Tibial nerve (tissue), 4 donors: ENCODE data around the gene EDA. TPM values are rescaled to one million over a fixed set of nuclear protein-coding genes. Genes with fewer than 3 reads are reported as not detected.

Experiments used
- DNase-seq, 2 donors: peaks; one replicate each; pipeline ENCODE4 v3.0.0-alpha.2; 2019; ENCODE audit warnings: low spot score in 2 of 2
- H3K27ac ChIP-seq, 4 donors: fragments of 200-600 bp; sonication (generic) in 3 of 4; one replicate each; pipeline ENCODE4 v1.5.1; 2017 to 2019; ENCODE audit warnings: mild to moderate bottlenecking in 1 of 4
- H3K27me3 ChIP-seq, 2 donors: fragments of 200-600 bp; sonication (generic) in 1 of 2; one replicate each; pipeline versions ENCODE4 v1.5.1 to v1.6.0; 2017 to 2019
- H3K36me3 ChIP-seq, 3 donors: fragments of 200-600 bp; sonication (generic); one replicate each; pipeline ENCODE4 v1.5.1; 2018 to 2019
- H3K4me1 ChIP-seq, 4 donors: fragments of 200-600 bp; sonication (generic) in 3 of 4; one replicate each; pipeline ENCODE4 v1.5.1; 2017 to 2019
- H3K4me3 ChIP-seq, 4 donors: fragments of 200-600 bp; sonication (generic) in 3 of 4; one replicate each; pipeline ENCODE4 v1.5.1; 2017 to 2019; ENCODE audit warnings: mild to moderate bottlenecking in 1 of 4, moderate library complexity in 1 of 4
- H3K9me3 ChIP-seq, 4 donors: fragments of 200-600 bp; sonication (generic) in 3 of 4; one replicate each; pipeline ENCODE4 v1.5.1; 2017 to 2019
- EP300 ChIP-seq, 2 donors: sonication (generic); formaldehyde crosslinking; IDR thresholded peaks; one replicate each; pipeline ENCODE4 v1.6.1; 2017; ENCODE audit warnings: antibody characterized with exemption in 2 of 2, mild to moderate bottlenecking in 1 of 2
- POLR2A ChIP-seq, 2 donors: fragments of 450-650 bp; IDR thresholded peaks; one replicate each; pipeline ENCODE4 v1.6.1; 2017; ENCODE audit warnings: antibody characterized with exemption in 2 of 2, mild to moderate bottlenecking in 2 of 2, moderate library complexity in 2 of 2
- WGBS, 2 donors: methylation state at CpG; one replicate each; pipeline ENCODE4 v1.1.5; 2018; 5-methylcytosine and 5-hydroxymethylcytosine counted together
- total RNA-seq, 4 donors: library from RNA; depleted of rRNA; stranded (reverse); fragments of >200 nt; gene quantifications; one replicate each; pipeline ENCODE4 v1.1.0, GENCODE V29; 2016
- TF ChIP-seq, protein P1 (sequence below), 5 experiments: fragments of 200-600 bp in 3 of 5; fragments of 450-650 bp in 2 of 5; sonication (generic) in 3 of 5; IDR thresholded peaks; one replicate each; pipeline ENCODE4 v1.5.1; 2016 to 2019; ENCODE audit warnings: antibody characterized with exemption in 5 of 5, mild to moderate bottlenecking in 3 of 5, moderate library complexity in 2 of 5

Gene EDA
- total RNA-seq, 4 donors from 2014 or later = 9.2 to 13.8 (median 10.3) TPM

GRCh38 chrX:69987691-69988090, 371.8 kb downstream of the EDA start:
- no peaks in the 10 kb centered on the region for H3K36me3 ChIP-seq
- no peaks in the 10 kb centered on the region for H3K4me1 ChIP-seq
- H3K27ac ChIP-seq = no peak overlapping the region
- DNase-seq = no peak
- no peak overlapping the region for H3K4me3 ChIP-seq
- no peaks in the 10 kb centered on the region for H3K27me3 ChIP-seq
- WGBS, 2 donors = 65 to 69% methylated on average over 2 of the region's 2 CpGs
- TF ChIP-seq, protein P1, sequence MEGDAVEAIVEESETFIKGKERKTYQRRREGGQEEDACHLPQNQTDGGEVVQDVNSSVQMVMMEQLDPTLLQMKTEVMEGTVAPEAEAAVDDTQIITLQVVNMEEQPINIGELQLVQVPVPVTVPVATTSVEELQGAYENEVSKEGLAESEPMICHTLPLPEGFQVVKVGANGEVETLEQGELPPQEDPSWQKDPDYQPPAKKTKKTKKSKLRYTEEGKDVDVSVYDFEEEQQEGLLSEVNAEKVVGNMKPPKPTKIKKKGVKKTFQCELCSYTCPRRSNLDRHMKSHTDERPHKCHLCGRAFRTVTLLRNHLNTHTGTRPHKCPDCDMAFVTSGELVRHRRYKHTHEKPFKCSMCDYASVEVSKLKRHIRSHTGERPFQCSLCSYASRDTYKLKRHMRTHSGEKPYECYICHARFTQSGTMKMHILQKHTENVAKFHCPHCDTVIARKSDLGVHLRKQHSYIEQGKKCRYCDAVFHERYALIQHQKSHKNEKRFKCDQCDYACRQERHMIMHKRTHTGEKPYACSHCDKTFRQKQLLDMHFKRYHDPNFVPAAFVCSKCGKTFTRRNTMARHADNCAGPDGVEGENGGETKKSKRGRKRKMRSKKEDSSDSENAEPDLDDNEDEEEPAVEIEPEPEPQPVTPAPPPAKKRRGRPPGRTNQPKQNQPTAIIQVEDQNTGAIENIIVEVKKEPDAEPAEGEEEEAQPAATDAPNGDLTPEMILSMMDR (IDR thresholded peaks at IDR 0.05) = no peak
- no peak for TF ChIP-seq EP300 (IDR thresholded peaks at IDR 0.05)
- TF ChIP-seq POLR2A (IDR thresholded peaks at IDR 0.05) = no peak
- no peaks in the 10 kb centered on the region for H3K9me3 ChIP-seq

GRCh38 chrX:69988955-69989394, 373.1 kb downstream of the EDA start:
- no peak for DNase-seq
- TF ChIP-seq EP300 (IDR thresholded peaks at IDR 0.05) = no peak
- TF ChIP-seq POLR2A (IDR thresholded peaks at IDR 0.05) = no peak
- TF ChIP-seq, protein P1 (IDR thresholded peaks at IDR 0.05) = no peak
- Histone ChIP-seq H3K27me3 (no peaks in the 10 kb centered on the region), H3K27ac (no peak overlapping the region), H3K4me3 (no peak overlapping the region), H3K9me3 (no peaks in the 10 kb centered on the region), H3K36me3 (no peaks in the 10 kb centered on the region), H3K4me1 (no peaks in the 10 kb centered on the region)
- WGBS, 2 donors = 80 to 100% methylated on average over 2 to 3 of the region's 3 CpGs

DNA sequence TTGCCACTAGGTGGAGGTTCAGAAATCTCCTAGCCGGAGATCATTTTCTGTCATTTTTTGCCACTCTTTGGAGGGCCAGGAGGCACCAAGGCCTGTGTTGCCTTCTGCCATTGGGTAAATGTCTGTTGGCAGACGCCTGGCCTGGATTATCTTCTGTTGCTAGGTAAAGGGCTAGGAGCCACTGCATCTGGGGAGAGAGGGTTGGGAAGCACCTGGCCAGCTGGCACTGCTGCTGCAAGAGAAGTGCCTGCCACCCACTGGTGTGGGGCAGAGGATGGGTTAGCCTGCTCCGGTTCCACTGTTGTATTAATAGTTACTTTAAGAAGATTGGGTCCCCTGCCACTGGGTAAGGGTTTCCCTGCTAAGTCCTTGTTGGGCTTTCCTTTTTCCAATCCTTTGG, 375.8 kb downstream of the EDA start:
- Histone ChIP-seq H3K4me1 (no peaks in the 10 kb centered on the region), H3K4me3 (no peak overlapping the region), H3K9me3 (no peaks in the 10 kb centered on the region), H3K36me3 (no peaks in the 10 kb centered on the region), H3K27ac (no peak overlapping the region), H3K27me3 (no peaks in the 10 kb centered on the region)
- no peak for TF ChIP-seq EP300 (IDR thresholded peaks at IDR 0.05)
- TF ChIP-seq POLR2A (IDR thresholded peaks at IDR 0.05) = no peak
- TF ChIP-seq, protein P1 (IDR thresholded peaks at IDR 0.05) = no peak
- DNase-seq = no peak
- WGBS, 2 donors = 78 to 88% methylated on average over 3 of the region's 3 CpGs

DNA sequence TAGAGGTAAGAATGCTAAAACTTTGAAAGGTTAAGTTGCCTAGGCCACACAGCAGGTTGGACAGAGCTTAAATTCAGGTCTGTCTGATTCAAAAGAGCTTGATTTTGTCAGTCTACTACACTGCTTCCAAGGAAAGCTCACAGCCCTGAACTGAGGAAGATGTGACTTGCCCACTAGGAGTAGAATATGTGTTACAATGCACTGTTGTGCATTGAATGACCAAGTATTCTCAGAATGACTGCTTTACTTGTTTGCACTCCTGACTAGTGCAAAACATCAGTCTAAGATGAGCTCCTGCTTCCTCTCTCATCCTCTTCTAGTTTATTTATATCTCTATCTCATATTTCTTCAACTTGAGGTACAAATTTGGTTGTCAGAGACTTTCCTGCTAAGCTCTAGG, 377.6 kb downstream of the EDA start:
- TF ChIP-seq EP300 (IDR thresholded peaks at IDR 0.05) (no peak), POLR2A (IDR thresholded peaks at IDR 0.05) (no peak)
- TF ChIP-seq, protein P1 (IDR thresholded peaks at IDR 0.05) = no peak
- H3K4me1 ChIP-seq = no peaks in the 10 kb centered on the region
- no peaks in the 10 kb centered on the region for H3K36me3 ChIP-seq
- H3K4me3 ChIP-seq = no peak overlapping the region
- no peak overlapping the region for H3K27ac ChIP-seq
- DNase-seq = no peak
- no peaks in the 10 kb centered on the region for H3K9me3 ChIP-seq
- H3K27me3 ChIP-seq = no peaks in the 10 kb centered on the region

DNA sequence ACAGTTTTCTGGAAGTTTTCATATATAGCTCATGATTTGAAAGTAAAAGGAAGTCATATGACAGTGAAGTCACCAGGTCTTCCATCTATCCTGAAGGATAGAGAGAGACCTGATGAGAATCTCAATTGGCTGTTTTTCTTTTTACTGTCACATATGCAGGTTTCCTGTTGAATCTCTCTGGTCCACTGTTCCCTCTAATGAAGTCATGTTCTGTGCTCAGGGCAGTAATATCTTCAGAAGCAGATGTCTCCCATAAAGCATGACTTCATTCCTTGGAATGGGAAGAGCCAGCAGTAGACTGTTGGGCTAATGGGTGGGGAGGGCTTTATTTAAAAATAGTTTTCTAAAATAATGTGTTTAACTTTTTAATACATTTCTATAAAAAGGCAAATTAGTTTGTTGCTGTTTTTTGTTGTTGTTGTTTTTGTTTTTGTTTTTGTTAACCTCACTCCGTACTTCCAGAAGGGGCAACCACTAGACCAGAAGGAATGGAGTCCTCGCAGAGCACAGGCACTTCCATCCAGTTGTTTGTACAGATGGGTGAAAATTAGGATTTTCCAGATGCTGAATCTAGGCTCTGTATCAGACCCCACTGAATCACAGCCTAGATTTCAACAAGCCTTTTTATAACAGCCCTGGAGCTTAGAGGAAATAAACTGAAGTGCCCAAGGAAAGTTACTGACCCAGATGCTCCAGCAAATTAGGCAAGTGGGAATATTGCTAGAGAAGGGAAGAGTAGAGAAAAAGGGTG, 379.6 kb downstream of the EDA start:
- Histone ChIP-seq H3K36me3 (no peaks in the 10 kb centered on the region), H3K4me1 (no peaks in the 10 kb centered on the region), H3K27ac (no peak overlapping the region), H3K4me3 (no peak overlapping the region), H3K27me3 (no peaks in the 10 kb centered on the region), H3K9me3 (no peaks in the 10 kb centered on the region)
- no peak for DNase-seq
- WGBS, 2 donors = 76 to 96% methylated on average over 2 of the region's 2 CpGs
- TF ChIP-seq POLR2A (IDR thresholded peaks at IDR 0.05) (no peak), EP300 (IDR thresholded peaks at IDR 0.05) (no peak)
- TF ChIP-seq, protein P1 (IDR thresholded peaks at IDR 0.05) = no peak
